H1 (cell line): ENCODE measurements around the gene DCANP1. TPM values are rescaled to one million over a fixed set of nuclear protein-coding genes. Genes with fewer than 3 reads are reported as not detected.

Experiments
- RAD21 ChIP-seq, 2 experiments: IDR thresholded peaks in 1 of 2; conservative IDR thresholded peaks in 1 of 2; 2 replicates each; pipeline ENCODE4 v1.6.1; 2011; ENCODE audit warnings: low read depth in 2 of 2, low read length in 2 of 2, improper control_type of control experiment in 1 of 2, inconsistent platforms in 1 of 2, mild to moderate bottlenecking in 1 of 2, moderate library complexity in 1 of 2
- polyA plus RNA-seq, 7 experiments: library from polyadenylated mRNA; depleted of rRNA in 3 of 7; stranded (reverse) in 5 of 7; unstranded in 2 of 7; fragments of >200 nt in 5 of 7; fragments of 200-250 nt in 2 of 7; gene quantifications; 1 replicate in 5 of 7; 2 replicates in 1 of 7; 4 replicates in 1 of 7; pipeline versions ENCODE4 v1.2.1 to v1.2.3, GENCODE V29; 2011 to 2013; ENCODE audit warnings: missing spikeins in 2 of 7, mixed read lengths in 2 of 7
- total RNA-seq: library from RNA; stranded (reverse); fragmentation: NEBNext Ultra II Directional; extraction: Animal tissue kit (Norgen Biotek cat#: 25700); gene quantifications from 2 replicates; pipeline ENCODE4 v1.2.1, GENCODE V29; 2021

DCANP1 gene
- total and polyA plus RNA-seq, 2 of the 8 experiments (the other 6 are each of a cell fraction or from before 2014, with no cell fraction given) = not detected

- TF ChIP-seq RAD21 (IDR thresholded peaks at IDR 0.05 in 1 of 2, conservative IDR thresholded peaks at IDR 0.05 in 1 of 2; ENCODE audit: low read depth in 2 of 2, low read length in 2 of 2) = no peak
Observed at GRCh38 chr5:135494196-135494595, 47.0 kb upstream of the DCANP1 start (continued).
